AG08396 (cell line): ENCODE measurements around the gene CPLX1.
A peak's percentile ranks its signal among the peaks of the same experiment; 100 is the strongest.
"Not testable (repeated sequence)": the region's sequence is repeated elsewhere in the genome, so short reads cannot be mapped to it uniquely, and the experiment has no call there.

Source experiments
- DNase-seq: peaks from one replicate; pipeline ENCODE4 v3.0.0; 2012; ENCODE audit warnings: low spot score, mixed read lengths

CPLX1 gene

DNA sequence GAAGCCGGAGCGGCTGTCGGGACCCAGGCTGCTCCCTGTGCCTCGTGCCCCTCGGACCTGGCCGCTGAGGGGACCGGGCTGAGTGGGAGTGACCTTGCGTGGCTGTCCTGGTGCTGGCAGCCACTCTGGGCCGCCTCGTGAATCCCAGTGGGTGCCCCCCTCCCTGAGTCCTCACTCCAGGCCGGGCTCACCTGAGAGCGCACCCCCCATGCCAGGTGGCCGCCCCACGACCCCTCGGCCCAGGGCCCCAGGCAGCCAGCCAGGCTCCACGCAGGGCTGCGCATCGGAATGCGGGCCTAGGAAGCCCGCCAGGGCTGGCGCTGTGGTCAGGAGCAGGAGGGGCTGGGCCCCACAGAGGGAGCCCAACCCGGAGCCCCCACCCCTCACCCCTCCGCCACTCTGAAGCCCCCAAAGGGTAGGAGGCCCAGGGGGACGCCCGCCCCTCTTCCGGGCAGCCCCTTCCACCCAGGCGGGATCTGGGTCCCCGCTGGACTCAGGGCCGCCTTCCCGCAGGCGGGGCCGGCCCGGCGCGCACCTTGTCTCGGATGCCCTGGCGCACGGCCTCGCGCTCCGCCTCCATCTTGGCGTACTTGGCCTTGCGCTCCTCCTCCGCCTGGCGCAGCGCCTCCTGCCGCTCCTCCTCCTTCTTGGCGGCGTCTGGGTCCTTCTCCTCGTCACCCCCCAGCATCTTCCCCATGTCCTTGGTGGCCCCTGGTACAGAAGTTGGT lies 33.9 kb downstream of the CPLX1 start:
- DNase-seq = no peak

DNA sequence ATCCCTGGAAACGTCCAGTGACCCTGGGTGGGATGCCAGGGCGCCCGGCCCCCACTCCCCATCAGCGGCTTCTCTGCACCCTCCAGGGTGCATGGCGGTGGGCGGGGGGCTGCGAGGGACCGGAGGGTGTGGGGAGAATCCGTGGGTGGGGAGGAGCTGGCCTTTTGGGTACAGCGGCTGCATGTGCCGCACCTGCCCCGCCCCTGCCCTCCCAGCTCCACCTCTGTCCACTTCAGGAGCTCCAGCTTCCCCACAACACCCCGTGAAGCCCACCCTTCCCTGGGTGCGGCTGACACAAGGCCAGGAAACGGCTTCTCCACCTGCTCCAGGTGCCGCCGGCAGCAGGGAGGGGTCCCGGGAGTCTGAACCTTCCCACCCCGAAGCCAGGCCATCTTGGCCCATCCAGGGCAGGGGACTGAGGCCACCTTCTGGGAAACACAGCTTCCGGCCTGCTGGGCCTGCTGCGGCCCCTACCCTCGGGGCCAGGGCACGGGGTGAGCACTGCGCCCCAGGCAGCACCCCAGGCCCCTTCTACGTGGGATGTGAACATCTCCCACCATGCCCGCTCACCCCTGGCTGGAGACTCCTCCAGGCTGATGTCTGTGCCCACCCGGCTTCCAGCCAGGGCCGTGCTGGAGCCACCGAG lies 34.6 kb downstream of the CPLX1 start:
- DNase-seq = no peak

DNA sequence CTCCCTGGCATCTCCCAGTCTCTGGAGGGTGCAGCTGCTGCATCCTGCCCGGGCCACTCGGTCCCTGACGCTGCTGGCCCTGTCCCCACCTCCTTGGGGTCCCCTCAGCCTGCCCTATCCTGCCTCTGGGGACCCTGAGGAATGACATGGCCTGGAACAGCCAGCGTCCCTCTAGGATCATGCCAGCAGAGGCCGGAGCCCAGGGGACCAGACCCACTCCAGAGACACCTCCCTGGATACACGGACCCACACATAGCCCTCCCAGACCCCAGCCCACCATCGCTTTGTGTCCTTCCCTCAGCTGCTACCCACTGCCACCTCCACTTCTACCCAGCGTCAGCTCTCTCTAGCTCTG lies 35.5 kb downstream of the CPLX1 start:
- no peak for DNase-seq

DNA sequence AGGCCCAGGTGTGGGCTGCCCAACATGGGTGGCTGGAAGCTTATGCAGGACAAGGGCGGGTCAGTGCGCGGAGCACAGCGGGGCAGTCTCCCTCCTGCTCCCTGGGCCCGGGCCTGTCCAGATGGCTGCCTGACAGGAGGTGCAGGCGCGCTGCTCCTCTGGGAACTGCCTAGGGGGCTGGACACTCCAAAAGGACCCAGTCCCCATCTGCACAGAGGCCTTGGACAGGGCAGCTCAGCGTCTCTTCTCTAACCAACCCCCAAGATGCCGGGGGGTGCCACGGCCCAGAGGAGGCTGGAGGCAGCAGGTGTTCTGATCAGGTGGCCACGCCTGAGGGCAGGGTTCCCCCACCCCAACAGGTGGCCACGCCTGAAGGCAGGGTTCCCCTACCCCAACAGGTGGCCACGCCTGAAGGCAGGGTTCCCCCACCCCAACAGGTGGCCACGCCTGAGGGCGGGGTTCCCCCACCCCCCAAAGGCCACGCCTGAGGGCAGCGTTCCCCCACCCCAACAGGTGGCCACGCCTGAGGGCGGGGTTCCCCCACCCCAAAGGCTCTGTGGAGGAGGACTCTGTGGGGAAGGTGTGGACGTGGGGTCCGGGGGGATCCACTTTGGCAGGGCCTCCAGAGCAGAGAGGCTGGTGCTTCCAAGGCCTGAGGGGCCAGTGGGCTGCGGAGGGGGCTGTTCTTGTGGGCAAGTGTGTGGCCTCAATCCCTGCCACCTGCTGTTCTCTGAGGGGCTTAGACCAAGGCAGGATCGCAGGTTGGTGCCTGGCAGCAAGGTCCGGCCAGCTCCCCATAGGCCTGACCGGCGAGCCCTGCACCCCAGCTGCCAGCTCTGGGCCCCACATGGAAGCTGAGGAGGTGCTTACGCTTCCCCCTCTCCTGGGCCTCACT lies 36.1 kb downstream of the CPLX1 start:
- no peak for DNase-seq

DNA sequence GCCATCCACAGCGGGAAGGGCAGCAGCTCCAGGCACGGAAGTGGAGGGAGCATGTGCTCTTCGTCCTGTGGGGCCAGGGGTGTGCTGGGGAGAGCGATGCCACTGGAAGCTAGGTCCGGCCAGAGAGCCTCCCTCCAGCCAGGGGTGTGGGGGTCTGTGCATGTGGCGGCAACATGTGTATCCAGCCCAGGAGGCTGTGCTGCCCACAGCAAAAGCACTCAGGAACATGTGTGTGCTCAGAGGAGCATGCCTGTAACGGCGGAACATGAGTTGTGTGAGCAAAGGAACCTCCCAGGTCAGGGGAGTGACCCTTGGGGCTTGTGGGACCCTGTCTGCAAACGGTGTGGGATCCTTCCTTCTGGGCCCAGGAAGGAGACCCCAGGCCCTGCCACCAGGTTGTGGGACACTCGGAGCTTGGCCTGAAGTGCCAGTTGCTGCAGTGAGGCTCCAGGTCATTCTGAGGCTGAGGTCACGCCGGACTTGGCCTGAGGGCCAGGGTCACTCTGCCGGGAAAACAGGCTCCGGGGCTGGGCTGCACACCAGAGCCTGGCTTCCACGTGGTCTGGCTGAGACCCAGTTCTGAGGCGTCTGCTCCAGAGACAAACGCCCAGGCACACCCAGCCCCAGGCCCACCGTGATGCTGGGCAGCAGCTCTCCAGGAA lies 37.2 kb downstream of the CPLX1 start:
- no peak for DNase-seq

DNA sequence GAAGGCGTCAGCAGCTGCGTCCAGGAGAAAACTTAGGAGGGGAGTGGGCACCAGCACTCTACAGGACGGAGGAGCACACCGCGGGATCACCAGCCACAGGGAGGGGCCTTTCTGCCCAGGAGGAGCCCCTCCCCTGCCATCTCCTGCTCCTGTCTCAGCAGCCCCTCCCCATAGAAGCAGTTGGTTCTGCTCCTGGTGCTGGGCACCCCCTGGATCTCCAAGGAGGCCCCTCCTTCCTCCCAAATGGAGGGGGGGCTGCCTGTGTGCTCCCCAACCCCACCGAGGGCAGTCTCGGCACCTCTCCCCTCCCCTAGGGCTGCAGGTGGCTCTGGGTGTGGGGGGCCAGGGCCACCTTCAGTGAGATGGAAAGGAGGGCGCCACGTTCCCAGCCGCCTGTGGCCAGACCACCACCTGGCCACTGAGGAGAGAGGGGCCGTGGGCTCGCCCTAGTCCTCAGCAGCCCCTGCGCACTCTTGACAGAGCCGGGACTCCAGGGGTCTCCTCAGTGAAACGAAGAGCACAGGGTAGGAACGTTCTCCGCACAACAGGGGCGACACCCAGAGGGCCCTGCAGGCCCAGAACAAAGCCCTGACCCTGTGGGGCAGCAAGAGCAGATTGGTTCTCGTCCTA lies 37.8 kb downstream of the CPLX1 start:
- no peak for DNase-seq

DNA sequence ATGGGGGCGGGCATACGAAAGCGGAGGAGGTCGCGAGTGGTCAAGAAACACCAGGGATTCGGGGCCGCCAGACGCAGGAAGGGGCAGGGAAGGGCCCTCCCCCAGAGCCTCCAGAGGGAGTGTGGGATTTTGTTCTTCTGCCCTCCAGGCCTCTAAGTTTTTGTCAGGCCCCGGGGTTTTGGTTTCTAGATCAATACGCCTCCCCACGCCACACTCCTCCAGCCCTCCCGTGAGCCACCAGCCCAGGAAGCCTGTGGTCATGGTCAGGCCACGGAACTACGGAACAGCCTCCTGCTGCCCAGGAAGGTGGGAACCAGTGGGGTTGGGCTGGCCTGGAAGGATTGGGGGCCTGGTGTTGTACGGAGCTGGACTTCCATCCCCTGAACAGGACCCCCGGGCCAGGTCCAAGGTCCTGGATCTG lies 38.4 kb downstream of the CPLX1 start:
- DNase-seq = no peak

DNA sequence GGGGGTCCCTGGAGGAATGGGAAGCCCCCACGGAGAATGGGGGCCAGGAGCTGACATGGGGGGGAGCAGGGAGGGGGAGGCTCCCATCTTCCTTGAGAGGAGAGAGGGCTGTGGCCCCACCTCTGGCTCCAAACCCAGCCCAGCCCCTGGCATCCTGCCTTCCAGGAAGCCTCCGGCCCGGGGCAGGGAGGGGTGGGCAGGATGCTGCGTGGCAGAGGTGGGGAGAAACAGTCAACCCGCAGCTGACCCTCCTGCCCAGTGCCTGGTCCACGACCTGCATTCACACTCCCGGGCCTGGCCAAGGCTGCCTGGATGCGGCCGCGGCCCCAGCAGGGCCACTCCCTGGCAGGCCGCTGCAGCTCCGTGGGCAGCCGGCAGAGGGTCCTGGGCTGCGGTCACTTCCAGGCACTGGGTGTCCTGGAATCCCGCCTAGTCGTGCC lies 39.0 kb downstream of the CPLX1 start:
- DNase-seq = no peak

DNA sequence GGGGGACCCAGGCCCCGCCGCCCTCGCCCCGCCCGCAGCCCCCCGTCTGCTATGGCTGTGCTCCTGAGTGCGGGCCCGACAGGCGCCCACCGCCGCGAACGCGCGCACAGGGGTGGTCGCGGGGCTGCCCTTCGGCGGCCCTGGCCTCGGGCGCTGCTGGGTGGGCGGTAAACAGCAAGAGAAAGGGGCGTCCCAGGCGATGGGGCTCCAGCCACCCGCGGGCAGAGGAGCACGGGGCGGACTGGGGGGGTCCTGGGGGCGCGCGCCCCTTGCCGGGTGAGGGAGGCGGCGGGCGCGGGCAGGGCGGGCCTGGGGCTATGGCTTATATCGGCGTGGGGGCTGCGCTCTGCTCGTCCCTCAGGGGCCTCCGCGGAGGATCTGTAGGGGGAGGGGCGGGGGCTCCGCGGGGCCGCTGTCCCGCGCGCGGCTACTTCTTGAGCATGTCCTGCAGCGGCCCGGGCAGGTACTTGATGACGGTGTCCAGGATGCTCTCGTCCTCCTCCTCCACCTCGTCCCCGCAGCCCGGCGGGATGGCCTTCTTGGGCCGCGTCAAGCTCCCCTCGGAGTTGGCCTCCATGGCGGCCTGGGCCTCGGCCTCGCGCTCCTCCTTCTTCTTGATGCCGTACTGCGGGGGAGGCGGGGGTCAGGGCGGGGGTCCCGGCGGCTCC lies 39.7 kb downstream of the CPLX1 start:
- DNase-seq = no peak

DNA sequence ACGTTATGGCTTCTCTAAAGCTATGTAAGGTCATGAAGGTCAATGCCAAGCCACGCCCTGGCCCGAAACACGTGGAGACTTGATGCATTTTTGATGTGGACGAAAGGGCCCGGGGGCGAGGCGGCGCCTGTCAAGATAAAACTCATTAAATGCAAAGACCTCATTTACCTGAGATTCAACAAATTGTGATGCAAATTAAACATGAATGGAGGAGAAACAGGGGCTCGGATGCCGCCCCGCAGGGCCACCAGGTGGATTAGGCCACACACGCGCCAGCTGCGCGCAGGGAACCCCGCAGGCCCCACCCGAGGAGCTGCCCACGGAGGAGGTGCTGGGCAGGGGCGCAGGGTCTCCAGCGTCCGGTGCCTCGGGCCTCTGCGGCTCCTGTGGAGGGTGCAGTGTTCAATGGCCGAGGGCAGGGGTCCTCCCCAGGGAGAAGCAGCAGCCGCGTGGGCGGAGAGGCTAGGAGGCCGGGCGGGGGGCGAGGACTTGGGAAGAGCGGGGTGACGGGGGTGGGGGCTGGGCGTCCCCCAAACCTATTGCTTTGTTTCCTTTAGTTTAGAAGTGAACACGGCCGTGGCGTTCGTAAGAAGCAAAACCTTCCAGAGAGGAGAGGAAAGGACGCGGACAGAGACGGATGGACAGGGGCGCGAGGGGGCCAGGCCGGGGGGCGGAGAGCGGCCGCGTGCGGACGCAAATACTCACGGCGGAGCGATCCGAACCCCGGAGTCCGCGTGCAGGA lies 40.4 kb downstream of the CPLX1 start:
- no peak for DNase-seq

DNA sequence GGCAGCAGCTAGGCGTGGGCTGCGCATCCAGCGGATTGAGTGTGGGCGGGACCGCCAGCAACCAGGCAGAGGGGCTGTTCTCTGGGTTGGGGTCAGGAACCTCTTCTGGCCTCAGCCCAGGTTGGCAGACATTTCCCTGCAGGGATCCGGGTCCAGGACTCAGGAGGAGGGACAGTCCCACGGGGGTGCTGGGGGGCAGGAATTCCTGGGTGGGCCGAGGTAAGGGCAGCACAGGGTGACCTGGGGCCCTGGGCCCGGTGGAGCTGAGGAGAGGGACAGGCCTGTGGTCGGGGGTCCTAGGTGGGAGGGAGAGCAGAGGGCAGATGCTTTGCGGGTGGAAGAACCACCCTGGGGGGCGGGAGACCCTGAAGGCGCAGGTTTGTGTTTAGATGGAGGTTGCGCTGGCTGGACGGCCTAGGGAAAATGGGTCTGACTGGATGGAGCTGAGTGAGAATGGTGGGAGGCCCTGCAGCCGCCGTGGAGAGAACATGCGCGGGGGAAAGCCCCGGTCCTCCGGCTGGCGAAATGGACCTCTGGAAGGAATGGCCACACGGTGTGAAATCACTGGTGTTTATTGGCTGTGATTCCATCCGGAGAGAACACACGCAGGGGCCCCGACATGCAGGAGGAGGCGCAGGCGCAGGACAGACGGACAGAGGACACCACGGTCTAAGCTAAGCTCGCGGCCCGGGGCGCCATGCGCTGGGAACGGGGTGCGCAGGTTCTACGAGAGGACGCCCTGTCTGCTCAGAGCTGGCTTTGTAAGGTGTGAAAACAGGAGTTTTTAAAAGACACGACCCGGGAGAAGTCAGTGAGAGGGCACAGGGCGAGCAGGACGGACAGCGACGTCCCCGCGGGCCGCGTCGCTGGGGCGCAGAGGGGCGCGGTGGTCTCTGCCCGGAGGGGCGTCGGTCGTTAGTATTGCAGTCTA lies 41.3 kb downstream of the CPLX1 start:
- DNase-seq = no peak

DNA sequence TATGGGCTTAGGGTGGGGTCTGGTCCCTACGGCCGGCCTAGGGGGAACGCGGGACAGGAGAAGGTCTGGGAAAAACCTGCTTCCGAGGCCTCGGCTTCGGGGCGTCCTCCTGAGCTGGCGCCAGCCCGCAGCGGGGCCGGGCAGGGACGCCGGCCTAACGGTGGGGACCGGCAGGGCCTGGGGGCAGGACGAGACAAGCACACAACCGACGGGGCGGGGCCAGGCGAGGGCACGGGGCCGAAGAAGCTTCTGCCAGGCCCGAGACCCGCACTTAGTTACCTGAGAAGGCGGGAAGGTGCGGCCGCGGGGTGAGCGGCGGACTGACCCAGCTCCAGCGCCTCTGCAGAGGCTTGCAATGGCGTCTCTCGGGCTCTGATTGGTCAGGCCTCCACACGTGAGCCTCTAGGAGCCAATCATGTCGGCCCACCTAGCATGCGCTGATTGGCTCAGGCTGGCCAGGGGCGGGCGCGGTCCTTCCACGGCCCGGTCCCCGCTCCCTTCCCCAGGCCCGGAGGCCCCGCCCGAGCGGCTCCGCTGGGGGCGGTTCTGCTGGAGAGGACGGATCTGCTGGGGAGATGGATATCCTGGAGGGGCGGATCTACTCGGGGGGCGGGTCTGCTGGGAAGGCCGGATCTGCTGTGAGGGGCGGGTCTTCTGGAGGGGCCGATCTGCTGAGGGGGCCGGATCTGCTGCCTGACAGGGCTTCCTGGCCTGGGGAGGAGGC lies 44.3 kb downstream of the CPLX1 start:
- DNase-seq = peak; percentile 99

DNA sequence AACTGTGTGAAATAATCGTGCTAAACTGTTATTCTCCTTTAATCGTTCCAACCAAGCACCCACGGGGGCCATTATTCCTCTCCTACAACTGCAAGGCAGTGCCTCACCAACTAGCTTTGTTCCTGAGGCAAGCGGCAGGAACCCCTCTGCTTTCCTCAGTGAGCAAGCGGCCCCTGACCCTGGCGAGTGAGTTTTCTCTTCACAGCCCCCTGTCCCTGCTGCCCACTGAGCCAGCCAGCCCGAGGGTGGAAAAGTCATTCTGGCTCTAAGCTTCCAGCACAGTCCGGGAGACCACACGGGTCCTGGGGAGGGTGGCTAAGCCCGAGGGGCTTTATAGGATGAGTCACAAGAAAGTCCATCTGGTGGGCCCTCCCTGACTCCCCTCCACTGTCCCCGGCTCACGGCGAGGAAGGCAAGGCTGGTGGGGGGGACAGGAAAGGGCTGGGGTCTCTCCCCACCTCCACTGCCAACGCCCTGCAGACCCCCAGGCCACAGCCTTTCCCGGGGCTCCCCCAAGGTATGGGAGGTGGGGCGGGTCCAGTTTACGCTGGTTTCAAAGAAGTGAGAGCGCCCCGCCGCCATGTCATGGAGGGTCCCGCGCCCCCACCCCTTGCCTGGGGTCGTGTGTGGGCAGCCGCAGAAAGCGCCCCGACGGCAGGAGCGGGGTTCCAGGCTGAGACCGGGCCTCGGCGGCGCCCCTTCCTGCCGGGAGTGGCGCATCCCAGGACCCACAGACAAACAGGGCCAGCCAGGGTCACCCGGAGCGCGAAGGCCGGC lies 45.0 kb downstream of the CPLX1 start:
- no peak for DNase-seq

DNA sequence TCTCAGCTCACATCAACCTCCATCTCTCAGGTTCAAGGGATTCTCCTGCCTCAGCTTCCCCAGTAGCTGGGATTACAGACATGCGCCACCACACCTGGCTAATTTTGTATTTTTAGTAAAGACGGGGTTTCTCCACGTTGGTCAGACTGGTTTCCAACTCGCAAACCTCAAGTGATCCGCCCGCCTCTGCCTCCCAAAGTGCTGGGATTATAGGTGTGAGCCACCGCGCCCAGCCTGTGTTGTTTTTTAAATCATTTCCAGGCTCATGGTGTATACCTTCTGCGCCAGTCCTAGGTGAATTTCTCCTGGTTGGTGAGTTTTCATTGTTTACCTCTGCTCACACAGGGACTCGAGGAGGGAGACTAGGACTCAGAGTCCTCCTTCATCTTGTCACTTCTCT lies 45.7 kb downstream of the CPLX1 start:
- not testable (repeated sequence) for DNase-seq

DNA sequence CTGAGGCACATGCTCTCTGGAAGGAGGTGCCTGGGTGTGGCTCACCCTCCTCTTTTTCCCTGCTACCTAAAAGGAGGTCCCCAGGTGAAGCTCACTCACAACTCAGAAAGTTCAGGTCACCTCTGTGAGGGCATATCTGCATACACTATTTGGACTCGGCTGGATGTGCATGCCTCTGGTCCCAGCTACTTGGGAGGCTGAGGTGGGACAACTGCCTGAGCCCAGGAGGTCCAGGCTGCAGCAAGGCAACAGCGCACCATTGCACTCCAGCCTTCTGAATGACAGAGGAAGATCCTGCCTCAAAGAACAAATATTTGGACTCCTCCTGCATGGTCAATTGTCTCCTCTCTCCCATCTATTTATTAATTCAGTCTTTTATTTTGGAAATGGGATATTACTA lies 46.4 kb downstream of the CPLX1 start:
- no peak for DNase-seq

DNA sequence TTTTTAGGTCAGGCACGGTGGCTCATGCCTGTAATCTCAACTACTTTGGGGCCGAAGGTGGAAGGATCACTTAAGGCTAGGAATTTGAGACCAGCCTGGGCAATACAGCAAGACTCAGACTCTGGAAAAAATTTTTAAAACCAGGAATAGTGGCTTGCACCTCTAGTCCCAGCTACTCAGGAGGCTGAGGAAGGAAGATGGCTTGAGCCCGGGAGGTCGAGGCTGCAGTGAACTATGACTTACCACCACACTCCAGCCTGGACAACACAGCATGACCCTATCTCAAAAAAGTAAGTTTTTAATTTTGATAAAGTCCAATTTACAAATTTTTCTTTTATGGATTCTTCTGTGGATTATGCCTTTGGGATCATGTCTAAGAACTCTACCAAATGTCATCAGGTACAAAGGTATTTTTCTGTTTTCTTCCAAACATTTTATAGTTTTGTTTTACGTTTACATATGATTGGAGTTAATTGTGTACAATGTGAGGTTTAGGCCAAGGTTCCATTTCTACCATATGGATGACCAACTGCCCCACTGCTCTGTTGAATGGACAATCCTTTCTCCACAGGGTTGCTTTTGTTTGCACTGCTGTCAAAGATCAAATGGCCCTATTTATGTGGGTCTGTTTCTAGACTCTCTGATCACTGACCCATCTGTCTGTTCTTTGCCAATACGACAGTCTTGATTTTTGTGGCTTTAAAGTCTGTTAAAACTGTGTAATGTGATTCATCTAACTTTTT lies 48.2 kb downstream of the CPLX1 start:
- no peak for DNase-seq

DNA sequence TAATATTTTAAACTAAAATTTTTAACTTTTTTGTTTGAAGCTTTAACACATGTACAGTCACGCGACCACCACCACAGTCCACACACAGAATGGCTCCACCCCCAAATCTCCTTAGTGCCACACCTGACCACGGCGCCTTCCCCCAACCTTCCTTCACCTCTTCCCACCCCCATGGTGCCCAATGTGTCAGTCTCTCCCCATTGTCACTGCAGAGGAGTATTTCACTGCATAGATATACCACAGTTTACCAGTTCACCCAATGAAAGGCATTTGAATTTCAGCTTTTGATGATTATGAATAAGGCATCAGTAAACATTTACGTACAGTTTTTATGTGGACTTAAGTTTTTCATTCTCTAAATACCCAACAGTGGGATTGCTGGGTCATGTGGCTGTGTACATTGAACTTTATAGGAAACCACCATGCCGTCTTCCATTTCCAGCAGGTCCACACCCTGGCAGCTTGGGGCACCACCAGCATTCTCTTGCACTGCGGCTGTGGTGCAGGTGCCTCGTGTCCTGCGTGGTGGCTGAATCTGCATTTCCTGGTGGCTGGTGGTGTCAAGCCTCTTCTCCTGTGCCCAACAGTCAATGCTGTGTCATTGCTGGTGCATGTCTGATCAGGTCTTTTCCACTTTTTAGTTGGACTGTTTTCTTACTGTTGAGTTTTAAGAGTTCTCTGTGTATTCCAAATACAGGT lies 49.0 kb downstream of the CPLX1 start:
- DNase-seq = no peak
